Panc1 (cell line): Measurements from ENCODE around the gene OR51I2. TPM values are rescaled to one million over a fixed set of nuclear protein-coding genes. Genes with fewer than 3 reads are reported as not detected.

Experiments used
- ATAC-seq: fragments of 200-7000 bp; cut with Tn5 transposase; 2 replicates; pipeline ENCODE4 v1.9.1; 2020; ENCODE audit warnings: mild to moderate bottlenecking, moderate library complexity
- BruUV-seq: library from RNA; stranded (reverse); fragments of 400-500 nt; replicated peaks from 2 replicates; lab custom pipeline; 2021; lab: Mats Ljungman, UMichigan
- CTCF ChIA-PET: fragments of 300-600 bp; sonication (Branson Sonifier 250); formaldehyde crosslinking; loops from one replicate; lab custom pipeline; 2022; ENCODE audit warnings: antibody characterized with exemption; lab: Charles Lee
- POLR2A ChIA-PET: fragments of 300-600 bp; sonication (Branson Sonifier 250); formaldehyde crosslinking; loops from one replicate; lab custom pipeline; 2022; ENCODE audit warnings: antibody characterized with exemption; lab: Charles Lee
- DNase-seq: peaks from one replicate; pipeline ENCODE4 v3.0.0-alpha.2; 2010; ENCODE audit warnings: low read depth, low spot score
- H3K27ac ChIP-seq: 2 replicates; pipeline ENCODE4 v1.5.1; 2011; ENCODE audit warnings: mild to moderate bottlenecking, low read length, inconsistent platforms
- H3K27me3 ChIP-seq: fragments of 200-500 bp; sonication (Bioruptor generic); 2 replicates; pipeline ENCODE4 v1.6.0; 2014; ENCODE audit warnings: low read length, inconsistent platforms; ENCODE audit not compliant: control insufficient read depth, insufficient read depth
- H3K36me3 ChIP-seq: fragments of 200-500 bp; sonication (Bioruptor generic); 2 replicates; pipeline ENCODE4 v1.5.1; 2014; ENCODE audit warnings: inconsistent platforms, mild to moderate bottlenecking, low read length, moderate library complexity; ENCODE audit not compliant: control insufficient read depth, insufficient read depth
- H3K4me1 ChIP-seq: 2 replicates; pipeline ENCODE4 v1.5.1; 2011; ENCODE audit warnings: inconsistent platforms, mild to moderate bottlenecking, low read length, moderate library complexity; ENCODE audit not compliant: control insufficient read depth, insufficient read depth
- H3K4me3 ChIP-seq, 2 experiments: 2 replicates each; pipeline ENCODE4 v1.5.1; 2011 to 2012; ENCODE audit warnings: low read depth in 2 of 2, low read length in 2 of 2, mild to moderate bottlenecking in 2 of 2, inconsistent platforms in 1 of 2, moderate library complexity in 1 of 2
- H3K9me3 ChIP-seq: fragments of 200-500 bp; sonication (Bioruptor generic); 2 replicates; pipeline ENCODE4 v1.5.1; 2014; ENCODE audit warnings: low read depth, mild to moderate bottlenecking, inconsistent platforms, low read length, moderate library complexity; ENCODE audit not compliant: control insufficient read depth, insufficient read depth
- CTCF ChIP-seq: fragments of 450-650 bp; IDR thresholded peaks from 2 replicates; pipeline ENCODE4 v1.5.1; 2017; ENCODE audit warnings: mild to moderate bottlenecking
- POLR2AphosphoS5 ChIP-seq: IDR thresholded peaks from 2 replicates; pipeline ENCODE4 v1.6.1; 2012; ENCODE audit warnings: mild to moderate bottlenecking, low read depth, low read length, moderate library complexity
- SIN3A ChIP-seq: IDR thresholded peaks from 2 replicates; pipeline ENCODE4 v1.6.1; 2012; ENCODE audit warnings: low read depth, mild to moderate bottlenecking, low read length, moderate library complexity, borderline replicate concordance; ENCODE audit not compliant: insufficient read depth
- TCF7L2 ChIP-seq: IDR thresholded peaks from 2 replicates; pipeline ENCODE4 v1.6.1; 2011; ENCODE audit warnings: mild to moderate bottlenecking, low read depth, low read length, inconsistent platforms
- in situ Hi-C: cut with HindIII; loops from 2 replicates; pipeline ENCODE4 v1.10.0; 2016; ENCODE audit warnings: low sequenced_read_pairs, low pct_unique_long_range_greater_than_20kb
- intact Hi-C: fragments of 100-400 bp; cut with micrococcal nuclease; formaldehyde crosslinking; loops from one replicate; pipeline ENCODE4 v1.10.0; 2022; ENCODE audit not compliant: unreplicated experiment
- total RNA-seq: library from RNA; stranded (reverse); gene quantifications from one replicate; pipeline ENCODE4 v1.2.1, GENCODE V29; 2021; ENCODE audit not compliant: unreplicated experiment
- TF ChIP-seq, protein P1 (sequence below), 2 experiments: IDR thresholded peaks; 2 replicates each; pipeline ENCODE4 v1.6.1; 2011 to 2012; ENCODE audit warnings: low read depth in 2 of 2, control low read depth in 1 of 2, low read length in 1 of 2, mild to moderate bottlenecking in 1 of 2, moderate library complexity in 1 of 2; ENCODE audit not compliant: insufficient read depth in 1 of 2

OR51I2 gene
- total RNA-seq, 1 experiment from 2014 or later = not detected

DNA sequence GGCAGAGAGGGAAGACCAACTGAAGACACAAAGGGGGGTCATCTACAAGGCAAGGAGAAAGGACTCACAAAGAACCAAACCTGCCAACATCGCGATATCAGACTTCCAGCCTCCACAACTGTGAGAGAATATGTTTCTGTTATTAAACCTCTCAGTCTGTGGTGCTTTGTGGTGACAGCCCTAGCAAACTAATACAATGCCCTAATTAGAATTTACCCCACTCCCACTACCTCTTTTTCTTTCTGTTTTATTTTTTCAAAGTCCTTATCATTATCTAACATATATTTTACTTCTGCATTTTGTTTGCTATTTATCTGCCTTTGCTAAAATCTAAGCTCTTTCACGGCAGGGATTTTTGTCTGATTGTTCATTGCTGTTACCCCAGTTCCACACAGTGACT lies 36.9 kb downstream of the OR51I2 start:
- Histone ChIP-seq H3K27me3 (peaks cover 8% of the 10 kb centered on the region), H3K9me3 (no peaks in the 10 kb centered on the region), H3K27ac (no peak overlapping the region), H3K36me3 (no peaks in the 10 kb centered on the region), H3K4me1 (no peaks in the 10 kb centered on the region), H3K4me3 (no peak overlapping the region)
- intact Hi-C loops (no loop called here), in situ Hi-C loops (no loop called here)
- no TSS peak for BruUV-seq
- CTCF ChIA-PET = no interaction called here
- ATAC-seq (no peak), DNase-seq (no peak)
- POLR2A ChIA-PET = no interaction called here
- no peak for TF ChIP-seq POLR2AphosphoS5
- TF ChIP-seq, protein P1, sequence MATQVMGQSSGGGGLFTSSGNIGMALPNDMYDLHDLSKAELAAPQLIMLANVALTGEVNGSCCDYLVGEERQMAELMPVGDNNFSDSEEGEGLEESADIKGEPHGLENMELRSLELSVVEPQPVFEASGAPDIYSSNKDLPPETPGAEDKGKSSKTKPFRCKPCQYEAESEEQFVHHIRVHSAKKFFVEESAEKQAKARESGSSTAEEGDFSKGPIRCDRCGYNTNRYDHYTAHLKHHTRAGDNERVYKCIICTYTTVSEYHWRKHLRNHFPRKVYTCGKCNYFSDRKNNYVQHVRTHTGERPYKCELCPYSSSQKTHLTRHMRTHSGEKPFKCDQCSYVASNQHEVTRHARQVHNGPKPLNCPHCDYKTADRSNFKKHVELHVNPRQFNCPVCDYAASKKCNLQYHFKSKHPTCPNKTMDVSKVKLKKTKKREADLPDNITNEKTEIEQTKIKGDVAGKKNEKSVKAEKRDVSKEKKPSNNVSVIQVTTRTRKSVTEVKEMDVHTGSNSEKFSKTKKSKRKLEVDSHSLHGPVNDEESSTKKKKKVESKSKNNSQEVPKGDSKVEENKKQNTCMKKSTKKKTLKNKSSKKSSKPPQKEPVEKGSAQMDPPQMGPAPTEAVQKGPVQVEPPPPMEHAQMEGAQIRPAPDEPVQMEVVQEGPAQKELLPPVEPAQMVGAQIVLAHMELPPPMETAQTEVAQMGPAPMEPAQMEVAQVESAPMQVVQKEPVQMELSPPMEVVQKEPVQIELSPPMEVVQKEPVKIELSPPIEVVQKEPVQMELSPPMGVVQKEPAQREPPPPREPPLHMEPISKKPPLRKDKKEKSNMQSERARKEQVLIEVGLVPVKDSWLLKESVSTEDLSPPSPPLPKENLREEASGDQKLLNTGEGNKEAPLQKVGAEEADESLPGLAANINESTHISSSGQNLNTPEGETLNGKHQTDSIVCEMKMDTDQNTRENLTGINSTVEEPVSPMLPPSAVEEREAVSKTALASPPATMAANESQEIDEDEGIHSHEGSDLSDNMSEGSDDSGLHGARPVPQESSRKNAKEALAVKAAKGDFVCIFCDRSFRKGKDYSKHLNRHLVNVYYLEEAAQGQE (IDR thresholded peaks at IDR 0.05; ENCODE audit: insufficient read depth in 1 of 2, low read depth in 2 of 2, low read length in 1 of 2) = no peak
- TF ChIP-seq CTCF = no peak

- H3K36me3 ChIP-seq = no peaks in the 10 kb centered on the region
- H3K27ac ChIP-seq = no peak overlapping the region
- H3K9me3 ChIP-seq = no peaks in the 10 kb centered on the region
- intact Hi-C loops (no loop called here), in situ Hi-C loops (no loop called here)
- H3K4me3 ChIP-seq = no peak overlapping the region
- POLR2A ChIA-PET = no interaction called here
- no peaks in the 10 kb centered on the region for H3K4me1 ChIP-seq
- no TSS peak for BruUV-seq
- DNase-seq (no peak), ATAC-seq (no peak)
- CTCF ChIA-PET = no interaction called here
- no peak for TF ChIP-seq SIN3A
- no peak for TF ChIP-seq CTCF
- TF ChIP-seq POLR2AphosphoS5 = no peak
- TF ChIP-seq, protein P1 (IDR thresholded peaks at IDR 0.05; ENCODE audit: insufficient read depth in 1 of 2, low read depth in 2 of 2, low read length in 1 of 2) = no peak
- no peak for TF ChIP-seq TCF7L2
- peaks cover 8% of the 10 kb centered on the region for H3K27me3 ChIP-seq
These were observed 37.3 kb downstream of the OR51I2 start for GRCh38 chr11:5486421-5486820.
